Loucy (cell line): ENCODE data around the gene IL22RA2.

Experiments
- H2AFZ ChIP-seq: fragments of 200-600 bp; sonication (generic); 2 replicates; pipeline ENCODE4 v1.6.0; 2016; ENCODE audit warnings: antibody characterized with exemption, mild to moderate bottlenecking, low read length, moderate library complexity
- H3F3A ChIP-seq: fragments of 200-600 bp; 2 replicates; pipeline ENCODE4 v1.6.0; 2016; ENCODE audit warnings: antibody characterized with exemption, low read depth, mild to moderate bottlenecking
- H3K27me3 ChIP-seq: fragments of 200-600 bp; sonication (generic); 2 replicates; pipeline ENCODE4 v1.6.1; 2014; ENCODE audit warnings: low read length, mild to moderate bottlenecking; ENCODE audit not compliant: insufficient read depth, poor library complexity, severe bottlenecking
- H3K36me3 ChIP-seq: fragments of 200-600 bp; sonication (generic); 2 replicates; pipeline ENCODE4 v1.6.1; 2016; ENCODE audit warnings: low read length; ENCODE audit not compliant: insufficient read depth
- H3K4me1 ChIP-seq: fragments of 200-600 bp; sonication (generic); 2 replicates; pipeline ENCODE4 v1.5.1; 2014; ENCODE audit warnings: low read length, mild to moderate bottlenecking; ENCODE audit not compliant: insufficient read depth, poor library complexity, severe bottlenecking
- H3K4me2 ChIP-seq: fragments of 200-600 bp; sonication (generic); 2 replicates; pipeline ENCODE4 v1.6.0; 2014; ENCODE audit warnings: antibody characterized with exemption, low read length, low read depth, mild to moderate bottlenecking; ENCODE audit not compliant: poor library complexity, severe bottlenecking
- H3K4me3 ChIP-seq: fragments of 200-600 bp; sonication (generic); 2 replicates; pipeline ENCODE4 v1.5.1; 2014; ENCODE audit warnings: low read length, mild to moderate bottlenecking, mixed read lengths; ENCODE audit not compliant: poor library complexity, severe bottlenecking
- H3K79me2 ChIP-seq: fragments of 200-600 bp; sonication (generic); 2 replicates; pipeline ENCODE4 v1.6.1; 2014; ENCODE audit warnings: low read length; ENCODE audit not compliant: insufficient read depth
- H3K9ac ChIP-seq: fragments of 200-600 bp; sonication (generic); 2 replicates; pipeline ENCODE4 v1.6.0; 2014; ENCODE audit warnings: mild to moderate bottlenecking, low read depth, low read length, moderate library complexity; ENCODE audit not compliant: poor library complexity, severe bottlenecking
- H3K9me2 ChIP-seq: fragments of 200-600 bp; sonication (generic); replicated peaks from 2 replicates; pipeline ENCODE4 v1.6.1; 2016; ENCODE audit warnings: low read depth, low read length, mixed read lengths
- H3K9me3 ChIP-seq: fragments of 200-600 bp; sonication (generic); 2 replicates; pipeline ENCODE4 v1.6.1; 2014; ENCODE audit warnings: mild to moderate bottlenecking, antibody characterized with exemption, low read length, low read depth; ENCODE audit not compliant: insufficient read depth
- H4K20me1 ChIP-seq: fragments of 200-600 bp; sonication (generic); 2 replicates; pipeline ENCODE4 v1.6.0; 2014; ENCODE audit warnings: antibody characterized with exemption, low read length, mild to moderate bottlenecking; ENCODE audit not compliant: insufficient read depth, poor library complexity, severe bottlenecking
- EZH2phosphoT487 ChIP-seq: fragments of 200-600 bp; IDR thresholded peaks from 2 replicates; pipeline ENCODE4 v1.6.1; 2018; ENCODE audit warnings: antibody characterized with exemption, mild to moderate bottlenecking, moderate library complexity, borderline replicate concordance
- TF ChIP-seq, protein P1 (sequence below): fragments of 200-600 bp; sonication (generic); conservative IDR thresholded peaks from 2 replicates; pipeline ENCODE4 v1.5.1; 2014; ENCODE audit warnings: mild to moderate bottlenecking, antibody characterized with exemption, low read length

IL22RA2 gene

DNA sequence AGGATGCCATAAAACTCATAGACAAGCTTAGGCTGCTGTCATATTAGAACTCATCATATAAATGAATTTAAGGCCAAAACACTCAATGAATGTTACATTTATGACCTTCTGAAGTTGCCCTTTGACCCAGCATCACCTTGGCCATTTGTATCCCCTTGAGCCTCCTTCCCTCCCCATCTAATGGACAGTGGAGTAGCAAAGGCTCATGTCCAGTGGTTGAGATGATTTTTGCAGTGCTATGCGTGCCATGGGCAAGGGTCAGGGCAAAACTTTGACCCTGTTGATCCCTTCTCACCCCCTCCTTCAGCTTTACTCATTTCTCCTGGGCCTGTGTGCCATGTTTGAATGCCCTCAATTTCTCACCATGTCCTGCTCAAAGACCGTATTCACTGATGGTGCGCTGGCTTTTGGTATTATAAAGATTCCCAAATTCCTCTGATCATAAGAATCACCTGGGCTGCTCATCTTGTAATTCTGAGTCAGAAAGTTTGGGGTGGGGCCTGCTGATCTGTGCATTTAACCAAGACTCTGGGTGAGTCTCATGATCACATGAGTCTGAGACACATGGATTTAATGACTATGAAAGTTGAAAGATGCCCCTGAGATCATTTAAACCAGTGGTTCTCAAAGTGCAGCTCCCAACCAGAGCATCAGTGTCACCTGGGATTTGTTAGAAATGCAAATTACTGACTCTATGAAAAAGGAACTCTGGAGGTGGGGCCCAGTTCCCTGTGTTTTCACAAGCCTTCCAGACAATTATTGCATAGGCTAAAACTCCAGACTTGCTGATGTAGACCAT is 71.2 kb downstream of the IL22RA2 start:
- H3K27me3 ChIP-seq: no peaks in the 10 kb centered on the region
- no peaks in the 10 kb centered on the region for H3K36me3 ChIP-seq
- H3K9me3 ChIP-seq: no peaks in the 10 kb centered on the region
- no peaks in the 10 kb centered on the region for H3K9me2 ChIP-seq
- H3K4me2 ChIP-seq: no peak overlapping the region
- H3K79me2 ChIP-seq: no peaks in the 10 kb centered on the region
- no peaks in the 10 kb centered on the region for H3K4me1 ChIP-seq
- H2AFZ ChIP-seq: no peak overlapping the region
- no peaks in the 10 kb centered on the region for H4K20me1 ChIP-seq
- no peaks in the 10 kb centered on the region for H3F3A ChIP-seq
- H3K4me3 ChIP-seq: no peak overlapping the region
- TF ChIP-seq EZH2phosphoT487: no peak
- TF ChIP-seq, protein P1, sequence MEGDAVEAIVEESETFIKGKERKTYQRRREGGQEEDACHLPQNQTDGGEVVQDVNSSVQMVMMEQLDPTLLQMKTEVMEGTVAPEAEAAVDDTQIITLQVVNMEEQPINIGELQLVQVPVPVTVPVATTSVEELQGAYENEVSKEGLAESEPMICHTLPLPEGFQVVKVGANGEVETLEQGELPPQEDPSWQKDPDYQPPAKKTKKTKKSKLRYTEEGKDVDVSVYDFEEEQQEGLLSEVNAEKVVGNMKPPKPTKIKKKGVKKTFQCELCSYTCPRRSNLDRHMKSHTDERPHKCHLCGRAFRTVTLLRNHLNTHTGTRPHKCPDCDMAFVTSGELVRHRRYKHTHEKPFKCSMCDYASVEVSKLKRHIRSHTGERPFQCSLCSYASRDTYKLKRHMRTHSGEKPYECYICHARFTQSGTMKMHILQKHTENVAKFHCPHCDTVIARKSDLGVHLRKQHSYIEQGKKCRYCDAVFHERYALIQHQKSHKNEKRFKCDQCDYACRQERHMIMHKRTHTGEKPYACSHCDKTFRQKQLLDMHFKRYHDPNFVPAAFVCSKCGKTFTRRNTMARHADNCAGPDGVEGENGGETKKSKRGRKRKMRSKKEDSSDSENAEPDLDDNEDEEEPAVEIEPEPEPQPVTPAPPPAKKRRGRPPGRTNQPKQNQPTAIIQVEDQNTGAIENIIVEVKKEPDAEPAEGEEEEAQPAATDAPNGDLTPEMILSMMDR: no peak
- H3K9ac ChIP-seq: no peak overlapping the region

- Histone ChIP-seq H3K9me3 (no peaks in the 10 kb centered on the region), H2AFZ (no peak overlapping the region), H3K9ac (no peak overlapping the region), H3K36me3 (no peaks in the 10 kb centered on the region), H3K4me3 (no peak overlapping the region), H3K27me3 (no peaks in the 10 kb centered on the region), H3K9me2 (no peaks in the 10 kb centered on the region), H3K79me2 (no peaks in the 10 kb centered on the region), H3K4me1 (no peaks in the 10 kb centered on the region), H4K20me1 (no peaks in the 10 kb centered on the region), H3K4me2 (no peak overlapping the region), H3F3A (no peaks in the 10 kb centered on the region)
- TF ChIP-seq, protein P1: no peak
- TF ChIP-seq EZH2phosphoT487: no peak
These were observed 73.6 kb downstream of the IL22RA2 start for GRCh38 chr6:137099689-137100403.

GRCh38 chr6:137097526-137097925 is 75.9 kb downstream of the IL22RA2 start:
- Histone ChIP-seq H3K9me2 (no peaks in the 10 kb centered on the region), H3F3A (no peaks in the 10 kb centered on the region), H4K20me1 (no peaks in the 10 kb centered on the region), H3K79me2 (no peaks in the 10 kb centered on the region), H2AFZ (no peak overlapping the region), H3K27me3 (no peaks in the 10 kb centered on the region), H3K4me3 (no peak overlapping the region), H3K9ac (no peak overlapping the region), H3K4me1 (no peaks in the 10 kb centered on the region), H3K9me3 (no peaks in the 10 kb centered on the region), H3K36me3 (no peaks in the 10 kb centered on the region), H3K4me2 (no peak overlapping the region)
- TF ChIP-seq, protein P1: no peak
- no peak for TF ChIP-seq EZH2phosphoT487
